Astrocyte of the spinal cord (primary cell): ENCODE data around the gene LUC7L3.

Experiments used
- DNase-seq: peaks from one replicate; pipeline ENCODE4 v3.0.0; 2011; ENCODE audit warnings: low read depth, low spot score
- H3K4me3 ChIP-seq: 2 replicates; pipeline ENCODE4 v1.5.1; 2011; ENCODE audit warnings: low read depth, mild to moderate bottlenecking, low read length, moderate library complexity
- CTCF ChIP-seq: IDR thresholded peaks from 2 replicates; pipeline ENCODE4 v1.5.1; 2012; ENCODE audit warnings: low read depth, mild to moderate bottlenecking, low read length, inconsistent platforms
- in situ Hi-C: cut with HindIII; loops from 2 replicates; pipeline ENCODE4 v1.10.0; 2017; ENCODE audit warnings: low sequenced_read_pairs

The LUC7L3 gene

GRCh38 chr17:50696365-50696879 lies 23.0 kb upstream of the LUC7L3 start:
- DNase-seq, result no peak
- no peak overlapping the region for H3K4me3 ChIP-seq
- no peak for TF ChIP-seq CTCF
- in situ Hi-C loops, result no loop called here

- no peak for DNase-seq
- TF ChIP-seq CTCF, result no peak
- in situ Hi-C loops, result no loop called here
- no peak overlapping the region for H3K4me3 ChIP-seq
Measured at GRCh38 chr17:50697062-50697461, 22.3 kb upstream of the LUC7L3 start.

- DNase-seq, result no peak
- H3K4me3 ChIP-seq, result no peak overlapping the region
- in situ Hi-C loops, result no loop called here
- TF ChIP-seq CTCF, result no peak
Measured at GRCh38 chr17:50697663-50698272, 21.6 kb upstream of the LUC7L3 start.

GRCh38 chr17:50699410-50699809 lies 20.0 kb upstream of the LUC7L3 start:
- TF ChIP-seq CTCF, result no peak
- in situ Hi-C loops, result no loop called here
- DNase-seq, result no peak

GRCh38 chr17:50703162-50703561 lies 16.2 kb upstream of the LUC7L3 start:
- in situ Hi-C loops, result no loop called here
- TF ChIP-seq CTCF, result no peak
- DNase-seq, result no peak
- no peak overlapping the region for H3K4me3 ChIP-seq

More at GRCh38 chr17:50699410-50699809, 20.0 kb upstream of the LUC7L3 start:
- H3K4me3 ChIP-seq, result no peak overlapping the region

- peak within 1 kb of the TSS; percentile 73 for H3K4me3 ChIP-seq
- in situ Hi-C loops, result no loop called here
- DNase-seq, result peak; percentile 96
- no peak for TF ChIP-seq CTCF
Measured at GRCh38 chr17:50707289-50708049, 11.9 kb upstream of the LUC7L3 start, which contains the start of gene ANKRD40. Gene ANKRD40, minus strand, starts transcription at chr17:50707914. Its CDS starts 260 bp downstream, at chr17:50707654.
